Measurements from ENCODE around the gene ZNF500. TPM values are rescaled to one million over a fixed set of nuclear protein-coding genes. Genes with fewer than 3 reads are reported as not detected.
A peak's percentile ranks its signal among the peaks of the same experiment; 100 is the strongest.

Gene ZNF500
- total RNA-seq, 1 experiment from 2014 or later = 20.1 TPM

DNA sequence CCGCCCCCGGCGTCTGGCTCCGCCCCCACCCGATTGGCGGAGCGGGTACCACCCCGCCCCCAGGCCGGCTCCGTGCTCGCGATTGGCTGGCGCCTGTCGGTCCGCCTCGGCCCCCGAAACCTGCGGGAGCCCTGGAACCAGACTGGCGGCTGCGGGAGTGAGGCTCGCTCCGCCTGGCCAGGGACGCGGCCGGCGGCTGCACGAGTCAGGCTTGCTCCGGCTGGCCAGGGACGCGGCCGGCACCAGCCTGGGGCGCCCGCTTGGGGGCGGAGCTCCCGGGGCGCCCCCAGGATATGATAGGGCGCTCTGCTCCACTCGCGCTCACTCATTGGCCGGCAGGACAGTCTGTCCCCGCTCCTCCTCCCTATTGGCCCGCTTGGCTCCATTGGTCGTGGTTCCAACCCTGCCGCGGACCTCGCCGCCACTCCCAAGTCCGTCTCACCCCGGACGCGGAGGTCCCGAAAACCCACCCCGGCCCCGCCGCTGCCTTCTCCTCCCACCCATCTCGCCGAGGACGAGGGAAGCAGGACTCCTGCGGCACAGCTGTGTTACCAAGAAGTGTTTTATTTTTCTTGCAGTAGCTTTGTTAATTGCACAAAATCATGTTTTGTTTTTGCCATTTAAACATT is 35.8 kb upstream of the ZNF500 start:
- no peaks in the 10 kb centered on the region for H3K9me2 ChIP-seq (ENCODE audit: insufficient read depth)
- ATAC-seq = peak; percentile 91
- peaks cover 13 to 20% of the 10 kb centered on the region in 2 experiments for H3K4me1 ChIP-seq (ENCODE audit: control insufficient read depth in 1 of 2, insufficient read depth in 2 of 2, low read length in 2 of 2)
- no peaks in the 10 kb centered on the region for H3K27me3 ChIP-seq (ENCODE audit: insufficient read depth, low read length)
- intact Hi-C loops (cut with micrococcal nuclease) = loop anchor here (1.0 kb wide), 1 partner anchor 68 kb away; the partner anchor contains the start of genes ANKS3 and DNAAF8
- DNase-seq (ENCODE audit: low read depth, low spot score) = peak; percentile 72
- RAD21 ChIA-PET (ENCODE audit: low non-redundant PET in 1 of 2, low total read pairs in 2 of 2, uncharacterized antibody in 2 of 2, unreplicated experiment in 2 of 2) = interaction anchor here (1.2 to 1.5 kb wide), 2 partner anchors 34 to 35 kb away, joined by 3 read pairs; partner anchors contain the start of gene ZNF500 (in 1 of the 2)
- H3K9ac ChIP-seq (ENCODE audit: low read length) = peak overlapping the region; percentile 76
- H3K27ac ChIP-seq (ENCODE audit: low read depth, low read length) = peak overlapping the region; percentile 89
- H2AFZ ChIP-seq (ENCODE audit: low read depth, low read length, poor library complexity, severe bottlenecking) = peak overlapping the region; percentile 66
- BruUV-seq (replicated peaks) = no TSS peak
- H3K9me3 ChIP-seq (ENCODE audit: control insufficient read depth in 1 of 2, insufficient read depth in 1 of 2, low read depth in 1 of 2, low read length in 2 of 2) = no peaks in the 10 kb centered on the region
- no peaks in the 10 kb centered on the region for H4K20me1 ChIP-seq (ENCODE audit: insufficient read depth)
- POLR2A ChIA-PET = interaction anchor here (0.6 to 1.6 kb wide), 4 partner anchors 10 to 142 kb away, joined by 3 to 6 read pairs (median 4); partner anchors contain the start of genes ANKS3 and DNAAF8
- H3K4me3 ChIP-seq (replicated peaks in 1 of 2; ENCODE audit: low read depth in 1 of 2, low read length in 2 of 2) = peak overlapping the region; percentile 60 to 62
- H3K36me3 ChIP-seq (ENCODE audit: control insufficient read depth in 1 of 2, insufficient read depth in 2 of 2, low read length in 2 of 2) = peaks cover 9 to 13% of the 10 kb centered on the region in 2 experiments; a peak in 3 of 4 replicates
- CTCF ChIA-PET = interaction anchor here (1.0 kb wide), 1 partner anchor 240 kb away, joined by 3 read pairs; no protein-coding TSS in a partner anchor
- H3K79me2 ChIP-seq (ENCODE audit: insufficient read depth, low read length) = no peaks in the 10 kb centered on the region
- H3K4me2 ChIP-seq (ENCODE audit: low read length) = peak overlapping the region; percentile 97
- TF ChIP-seq, protein P1, sequence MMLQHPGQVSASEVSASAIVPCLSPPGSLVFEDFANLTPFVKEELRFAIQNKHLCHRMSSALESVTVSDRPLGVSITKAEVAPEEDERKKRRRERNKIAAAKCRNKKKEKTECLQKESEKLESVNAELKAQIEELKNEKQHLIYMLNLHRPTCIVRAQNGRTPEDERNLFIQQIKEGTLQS (IDR thresholded peaks at IDR 0.05) = no peak
- no peak for TF ChIP-seq ZFX (IDR thresholded peaks at IDR 0.05)
- TF ChIP-seq CEBPB (IDR thresholded peaks at IDR 0.05; ENCODE audit: low read depth) = no peak
- TF ChIP-seq EGR1 (IDR thresholded peaks at IDR 0.05; ENCODE audit: low read depth) = no peak
- TF ChIP-seq YY1 (IDR thresholded peaks at IDR 0.05; ENCODE audit: extremely low read depth, insufficient replicate concordance, low read depth, low read length) = no peak
- TF ChIP-seq TCF7L2 (IDR thresholded peaks at IDR 0.05; ENCODE audit: borderline replicate concordance, extremely low read depth, insufficient read depth, insufficient read length) = peak; percentile 11
- peak; percentile 90 for TF ChIP-seq SP1 (IDR thresholded peaks at IDR 0.05; ENCODE audit: low read depth)
- TF ChIP-seq JUND (IDR thresholded peaks at IDR 0.05) = no peak
- TF ChIP-seq CBX3 (IDR thresholded peaks at IDR 0.05; ENCODE audit: low read depth) = no peak
- TF ChIP-seq, protein P2, sequence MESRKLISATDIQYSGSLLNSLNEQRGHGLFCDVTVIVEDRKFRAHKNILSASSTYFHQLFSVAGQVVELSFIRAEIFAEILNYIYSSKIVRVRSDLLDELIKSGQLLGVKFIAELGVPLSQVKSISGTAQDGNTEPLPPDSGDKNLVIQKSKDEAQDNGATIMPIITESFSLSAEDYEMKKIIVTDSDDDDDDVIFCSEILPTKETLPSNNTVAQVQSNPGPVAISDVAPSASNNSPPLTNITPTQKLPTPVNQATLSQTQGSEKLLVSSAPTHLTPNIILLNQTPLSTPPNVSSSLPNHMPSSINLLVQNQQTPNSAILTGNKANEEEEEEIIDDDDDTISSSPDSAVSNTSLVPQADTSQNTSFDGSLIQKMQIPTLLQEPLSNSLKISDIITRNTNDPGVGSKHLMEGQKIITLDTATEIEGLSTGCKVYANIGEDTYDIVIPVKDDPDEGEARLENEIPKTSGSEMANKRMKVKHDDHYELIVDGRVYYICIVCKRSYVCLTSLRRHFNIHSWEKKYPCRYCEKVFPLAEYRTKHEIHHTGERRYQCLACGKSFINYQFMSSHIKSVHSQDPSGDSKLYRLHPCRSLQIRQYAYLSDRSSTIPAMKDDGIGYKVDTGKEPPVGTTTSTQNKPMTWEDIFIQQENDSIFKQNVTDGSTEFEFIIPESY (IDR thresholded peaks at IDR 0.05; ENCODE audit: extremely low read depth, insufficient replicate concordance, low read length) = no peak
- TF ChIP-seq EZH2phosphoT487 (IDR thresholded peaks at IDR 0.05; ENCODE audit: borderline replicate concordance) = no peak
- no peak for TF ChIP-seq RAD21 (IDR thresholded peaks at IDR 0.05; ENCODE audit: low read depth)
- TF ChIP-seq FOSL1 (IDR thresholded peaks at IDR 0.05; ENCODE audit: low read depth) = no peak
- TF ChIP-seq SIN3A (IDR thresholded peaks at IDR 0.05; ENCODE audit: low read depth) = no peak
- TF ChIP-seq POLR2AphosphoS5 (IDR thresholded peaks at IDR 0.05; ENCODE audit: low read depth, low read length) = peak; percentile 25; the same call in 1 of the 2 replicates
- TF ChIP-seq, protein P3, sequence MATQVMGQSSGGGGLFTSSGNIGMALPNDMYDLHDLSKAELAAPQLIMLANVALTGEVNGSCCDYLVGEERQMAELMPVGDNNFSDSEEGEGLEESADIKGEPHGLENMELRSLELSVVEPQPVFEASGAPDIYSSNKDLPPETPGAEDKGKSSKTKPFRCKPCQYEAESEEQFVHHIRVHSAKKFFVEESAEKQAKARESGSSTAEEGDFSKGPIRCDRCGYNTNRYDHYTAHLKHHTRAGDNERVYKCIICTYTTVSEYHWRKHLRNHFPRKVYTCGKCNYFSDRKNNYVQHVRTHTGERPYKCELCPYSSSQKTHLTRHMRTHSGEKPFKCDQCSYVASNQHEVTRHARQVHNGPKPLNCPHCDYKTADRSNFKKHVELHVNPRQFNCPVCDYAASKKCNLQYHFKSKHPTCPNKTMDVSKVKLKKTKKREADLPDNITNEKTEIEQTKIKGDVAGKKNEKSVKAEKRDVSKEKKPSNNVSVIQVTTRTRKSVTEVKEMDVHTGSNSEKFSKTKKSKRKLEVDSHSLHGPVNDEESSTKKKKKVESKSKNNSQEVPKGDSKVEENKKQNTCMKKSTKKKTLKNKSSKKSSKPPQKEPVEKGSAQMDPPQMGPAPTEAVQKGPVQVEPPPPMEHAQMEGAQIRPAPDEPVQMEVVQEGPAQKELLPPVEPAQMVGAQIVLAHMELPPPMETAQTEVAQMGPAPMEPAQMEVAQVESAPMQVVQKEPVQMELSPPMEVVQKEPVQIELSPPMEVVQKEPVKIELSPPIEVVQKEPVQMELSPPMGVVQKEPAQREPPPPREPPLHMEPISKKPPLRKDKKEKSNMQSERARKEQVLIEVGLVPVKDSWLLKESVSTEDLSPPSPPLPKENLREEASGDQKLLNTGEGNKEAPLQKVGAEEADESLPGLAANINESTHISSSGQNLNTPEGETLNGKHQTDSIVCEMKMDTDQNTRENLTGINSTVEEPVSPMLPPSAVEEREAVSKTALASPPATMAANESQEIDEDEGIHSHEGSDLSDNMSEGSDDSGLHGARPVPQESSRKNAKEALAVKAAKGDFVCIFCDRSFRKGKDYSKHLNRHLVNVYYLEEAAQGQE (IDR thresholded peaks at IDR 0.05; ENCODE audit: low read depth) = no peak
- TF ChIP-seq ELF1 (IDR thresholded peaks at IDR 0.05; ENCODE audit: borderline replicate concordance, low read depth) = no peak
- peak; percentile 17 for TF ChIP-seq POLR2A (IDR thresholded peaks at IDR 0.05; ENCODE audit: borderline replicate concordance, extremely low read depth, insufficient read depth, insufficient read length)
- TF ChIP-seq, protein P4, sequence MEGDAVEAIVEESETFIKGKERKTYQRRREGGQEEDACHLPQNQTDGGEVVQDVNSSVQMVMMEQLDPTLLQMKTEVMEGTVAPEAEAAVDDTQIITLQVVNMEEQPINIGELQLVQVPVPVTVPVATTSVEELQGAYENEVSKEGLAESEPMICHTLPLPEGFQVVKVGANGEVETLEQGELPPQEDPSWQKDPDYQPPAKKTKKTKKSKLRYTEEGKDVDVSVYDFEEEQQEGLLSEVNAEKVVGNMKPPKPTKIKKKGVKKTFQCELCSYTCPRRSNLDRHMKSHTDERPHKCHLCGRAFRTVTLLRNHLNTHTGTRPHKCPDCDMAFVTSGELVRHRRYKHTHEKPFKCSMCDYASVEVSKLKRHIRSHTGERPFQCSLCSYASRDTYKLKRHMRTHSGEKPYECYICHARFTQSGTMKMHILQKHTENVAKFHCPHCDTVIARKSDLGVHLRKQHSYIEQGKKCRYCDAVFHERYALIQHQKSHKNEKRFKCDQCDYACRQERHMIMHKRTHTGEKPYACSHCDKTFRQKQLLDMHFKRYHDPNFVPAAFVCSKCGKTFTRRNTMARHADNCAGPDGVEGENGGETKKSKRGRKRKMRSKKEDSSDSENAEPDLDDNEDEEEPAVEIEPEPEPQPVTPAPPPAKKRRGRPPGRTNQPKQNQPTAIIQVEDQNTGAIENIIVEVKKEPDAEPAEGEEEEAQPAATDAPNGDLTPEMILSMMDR (IDR thresholded peaks at IDR 0.05 in 2 of 3, conservative IDR thresholded peaks at IDR 0.05 in 1 of 3; ENCODE audit: borderline replicate concordance in 1 of 3, insufficient read depth in 1 of 3, low read depth in 2 of 3, low read length in 2 of 3) = no peak
- TF ChIP-seq SRF (IDR thresholded peaks at IDR 0.05; ENCODE audit: low read depth) = no peak
